HG03457 (cell line): ENCODE data around the gene NPR3.

ENCODE experiments used
- ATAC-seq: cut with Tn5 transposase; IDR thresholded peaks from one replicate; pipeline ENCODE4 v1.9.1; 2021; ENCODE audit warnings: moderate number of reproducible peaks; ENCODE audit not compliant: unreplicated experiment

The NPR3 gene

DNA sequence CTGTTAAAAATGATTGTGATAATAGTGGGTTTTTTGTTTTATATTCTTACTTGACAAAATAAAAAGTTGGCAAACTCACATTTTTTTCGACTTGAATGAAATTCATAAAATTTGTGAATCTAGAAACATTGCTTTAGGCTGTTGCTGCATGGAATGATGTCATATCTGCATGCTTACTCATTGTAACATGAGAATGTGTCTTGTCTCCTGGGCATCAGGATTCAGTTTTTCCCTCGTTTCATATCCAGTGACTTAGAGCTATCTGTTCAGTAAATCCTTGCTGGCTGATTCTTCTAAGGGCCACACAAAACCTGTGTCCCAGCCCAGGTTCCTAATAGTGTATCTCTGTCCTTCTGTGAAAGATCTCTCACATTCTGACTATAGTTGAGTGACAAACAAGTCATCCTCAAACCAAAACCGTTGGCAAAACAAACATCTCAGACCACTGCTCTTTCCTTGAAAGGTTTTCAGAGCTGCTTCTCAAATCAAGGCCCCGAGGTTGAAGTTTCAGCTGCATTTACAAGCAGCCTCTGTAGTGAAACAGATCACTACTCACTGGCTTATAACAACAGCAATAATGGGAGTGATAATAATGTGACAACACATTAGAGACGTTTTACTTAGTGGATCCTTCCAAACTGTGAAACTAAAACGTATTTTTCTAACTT, 95.0 kb downstream of the NPR3 start:
- no peak for ATAC-seq

GRCh38 chr5:32808783-32809182, 97.7 kb downstream of the NPR3 start:
- no peak for ATAC-seq

- no peak for ATAC-seq
Measured at GRCh38 chr5:32810804-32811203, 99.7 kb downstream of the NPR3 start.

GRCh38 chr5:32812399-32812798, 101.3 kb downstream of the NPR3 start:
- no peak for ATAC-seq

- no peak for ATAC-seq
Measured at GRCh38 chr5:32814141-32814540, 103.0 kb downstream of the NPR3 start.

DNA sequence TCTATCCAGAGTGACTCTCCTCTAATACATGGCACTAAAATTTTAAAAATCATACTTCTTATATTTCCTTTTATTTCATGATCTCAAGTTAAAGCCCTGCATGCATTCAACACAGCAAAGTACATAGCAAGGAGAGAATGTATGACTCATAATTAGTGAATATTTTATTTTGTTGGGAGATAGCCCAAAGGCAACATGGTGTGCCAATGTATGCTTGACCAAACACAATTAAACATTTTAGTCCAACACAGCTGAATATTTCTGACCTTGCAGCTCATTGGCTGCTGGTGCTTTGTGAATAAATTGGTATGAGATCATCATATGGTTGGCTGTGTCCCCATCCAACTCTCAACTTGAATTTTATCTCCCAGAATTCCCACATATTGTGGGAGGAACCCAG, 103.5 kb downstream of the NPR3 start:
- ATAC-seq = no peak

DNA sequence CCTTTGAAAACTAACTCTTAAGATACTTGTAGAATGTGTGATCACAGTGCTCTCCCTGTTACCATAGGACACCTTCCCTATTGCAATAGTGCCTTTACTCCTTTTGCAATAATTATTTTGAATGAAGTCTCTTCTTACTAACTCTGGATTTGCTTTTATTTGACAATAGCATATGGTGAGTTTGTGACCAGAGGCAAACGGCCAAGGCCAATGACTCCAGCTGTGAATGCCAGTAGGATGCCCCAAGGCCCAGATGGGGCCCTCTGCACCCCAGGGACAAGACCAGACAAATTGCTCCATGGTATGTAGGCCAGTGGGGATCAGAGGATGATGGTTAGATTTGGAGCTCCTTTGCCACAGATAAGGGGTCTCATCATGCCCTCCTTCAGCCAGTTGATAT, 116.9 kb downstream of the NPR3 start:
- ATAC-seq = no peak

DNA sequence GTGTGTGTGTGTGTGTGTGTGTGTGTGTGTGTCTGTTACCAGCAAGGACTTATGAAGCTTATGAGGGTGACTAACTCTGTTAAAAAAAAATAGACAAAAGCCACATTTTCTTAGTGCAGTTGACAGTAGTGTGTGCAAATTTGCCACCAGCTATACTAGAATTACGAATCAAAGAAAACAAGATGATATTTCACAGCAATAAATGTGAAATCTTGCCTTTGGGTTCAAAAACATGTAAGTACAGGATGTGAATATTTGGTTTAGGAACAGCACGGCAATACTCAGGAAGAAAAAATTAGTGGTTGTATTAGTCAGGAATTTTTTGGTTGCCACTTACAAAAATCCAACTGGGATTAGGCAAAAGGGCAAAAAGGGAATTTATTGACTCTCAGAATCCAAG, 117.4 kb downstream of the NPR3 start:
- ATAC-seq = no peak

DNA sequence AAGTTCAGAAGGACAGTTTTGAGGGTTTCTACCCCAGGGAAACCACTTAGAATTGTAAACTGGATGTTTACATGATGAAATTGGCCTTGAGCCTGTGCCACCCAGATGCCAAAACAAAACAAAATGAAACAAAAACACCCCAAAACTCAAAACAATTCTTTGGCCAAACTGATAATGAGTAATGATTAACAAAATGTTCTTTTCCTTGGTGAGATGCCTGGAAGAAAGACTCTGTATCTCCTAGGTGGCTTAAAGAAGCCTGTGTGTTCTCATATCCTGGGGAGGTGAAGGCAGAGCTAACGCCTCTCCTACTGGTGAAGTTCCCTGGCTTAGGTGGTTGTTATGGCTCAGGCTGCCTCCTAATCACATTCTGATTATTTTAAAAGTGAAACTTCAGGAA, 120.5 kb downstream of the NPR3 start:
- no peak for ATAC-seq

GRCh38 chr5:32833127-32833526, 122.0 kb downstream of the NPR3 start:
- ATAC-seq = no peak

GRCh38 chr5:32833663-32834062, 122.5 kb downstream of the NPR3 start:
- ATAC-seq = no peak

GRCh38 chr5:32834251-32834650, 123.1 kb downstream of the NPR3 start:
- no peak for ATAC-seq

- ATAC-seq = no peak
Measured at GRCh38 chr5:32836176-32836575, 125.1 kb downstream of the NPR3 start.

- ATAC-seq = no peak
Measured at GRCh38 chr5:32837211-32837610, 126.1 kb downstream of the NPR3 start.

GRCh38 chr5:32839106-32839505, 128.0 kb downstream of the NPR3 start:
- no peak for ATAC-seq

GRCh38 chr5:32840606-32841005, 129.5 kb downstream of the NPR3 start:
- ATAC-seq = no peak
